Gastroesophageal sphincter (tissue), 3 donors: ENCODE measurements around the gene KCNK4.

Experiments used
- CTCF ChIP-seq, 4 experiments: fragments of 200-600 bp in 2 of 4; fragments of 450-650 bp in 2 of 4; sonication (generic) in 1 of 4; IDR thresholded peaks; one replicate each; pipeline ENCODE4 v1.5.1; 2017 to 2019; ENCODE audit warnings: antibody characterized with exemption in 4 of 4, mild to moderate bottlenecking in 2 of 4, moderate library complexity in 2 of 4
- POLR2A ChIP-seq, 2 donors: fragments of 450-650 bp; IDR thresholded peaks; one replicate each; pipeline ENCODE4 v1.6.1; 2017; ENCODE audit warnings: antibody characterized with exemption in 2 of 2, mild to moderate bottlenecking in 2 of 2, moderate library complexity in 1 of 2
- POLR2AphosphoS5 ChIP-seq: sonication (generic); formaldehyde crosslinking; IDR thresholded peaks from one replicate; pipeline ENCODE4 v1.6.1; 2017; ENCODE audit warnings: antibody characterized with exemption

- peak in 3 of 4 experiments; percentile 8 to 46 (median 34) for TF ChIP-seq CTCF (IDR thresholded peaks at IDR 0.05)
- TF ChIP-seq POLR2A (IDR thresholded peaks at IDR 0.05): no peak
- no peak for TF ChIP-seq POLR2AphosphoS5
Measured at GRCh38 chr11:64331569-64332371, 40.7 kb downstream of the KCNK4 start.
